Anterior cingulate cortex (tissue), 58 donors: ENCODE measurements around the gene ADARB2.

Source experiments
- DNase-seq, 58 donors: peaks; one replicate each; lab custom pipeline; 2025; lab: John Stamatoyannopoulos, UW

ADARB2 gene

DNA sequence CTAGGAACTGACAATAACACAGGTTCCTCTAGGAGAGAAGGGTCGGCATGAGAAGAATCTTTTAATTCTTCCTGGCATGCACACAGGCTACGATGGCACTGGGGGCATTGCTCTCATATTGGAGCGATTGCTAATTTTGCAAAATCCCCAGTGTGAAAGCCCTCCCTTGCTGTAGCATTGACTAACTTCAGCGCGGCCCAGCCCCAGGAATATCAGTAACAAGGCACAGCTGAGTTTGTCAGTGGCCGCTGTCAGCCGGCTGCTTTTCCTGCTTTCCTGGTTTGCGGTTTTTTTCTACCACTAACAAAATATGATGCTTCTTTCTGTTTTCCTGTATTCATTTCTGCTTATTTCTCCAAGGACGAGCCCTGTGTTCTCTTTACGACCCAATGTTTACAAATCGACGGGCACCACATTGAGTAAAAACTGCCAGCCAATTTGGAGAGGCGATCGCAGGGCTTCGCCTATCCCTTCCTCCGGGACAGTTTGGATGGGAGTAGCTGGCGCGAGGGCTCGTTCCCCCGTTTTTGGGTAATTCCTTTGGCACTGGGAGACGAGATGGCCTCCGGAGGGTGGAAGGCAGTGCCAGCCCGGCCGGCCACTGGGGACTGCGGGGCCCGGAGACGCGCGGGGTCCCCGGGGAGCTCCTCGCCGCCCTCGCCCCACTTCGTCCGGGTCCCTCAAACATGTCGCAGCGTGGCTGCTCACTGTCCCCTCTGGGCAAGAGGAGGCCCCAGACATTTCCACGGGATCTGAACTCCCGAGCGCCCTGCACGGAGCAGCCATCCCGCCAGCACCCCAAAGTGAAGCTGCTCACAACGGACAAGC lies 967 bp downstream of the ADARB2 start:
- peak in 1 of 58 donors; percentile 19 for DNase-seq

DNA sequence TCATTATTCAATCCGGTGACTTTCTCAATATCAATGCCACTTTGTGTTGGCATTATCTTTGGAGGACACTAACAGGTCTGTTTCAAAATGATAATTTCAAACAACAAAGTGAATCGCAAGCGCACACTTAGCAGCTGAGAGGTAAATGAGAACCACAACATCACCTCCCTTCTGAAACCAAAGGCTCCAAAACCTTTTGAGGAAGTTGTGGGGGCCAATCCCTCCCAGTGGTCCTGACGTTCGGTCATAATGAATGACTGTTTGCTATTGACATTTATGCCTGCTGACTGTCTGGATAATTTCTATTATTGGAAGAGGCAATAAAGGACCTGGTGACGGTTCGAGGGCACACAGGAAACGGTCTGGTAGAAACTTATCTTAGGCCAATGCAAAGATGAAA lies 1.8 kb downstream of the ADARB2 start:
- no peak for DNase-seq

DNA sequence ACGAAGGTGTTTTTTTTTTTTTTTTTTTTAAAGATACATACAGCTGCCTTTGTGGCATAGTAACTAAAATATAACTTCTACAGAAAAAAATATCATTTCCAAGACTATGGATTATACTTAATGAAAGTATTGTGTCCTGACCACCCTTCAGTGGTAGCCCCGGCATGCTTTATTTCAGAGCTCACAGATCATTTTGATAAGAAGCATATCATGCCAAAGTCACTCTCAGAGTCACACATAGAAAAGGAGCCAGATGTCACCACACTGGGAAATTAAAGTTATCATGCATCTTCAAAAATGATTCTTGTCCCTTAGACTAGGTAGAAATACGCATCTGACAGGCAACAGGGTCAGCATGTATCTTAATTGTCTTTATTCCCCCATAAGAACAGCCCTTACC lies 3.0 kb downstream of the ADARB2 start:
- no peak for DNase-seq

DNA sequence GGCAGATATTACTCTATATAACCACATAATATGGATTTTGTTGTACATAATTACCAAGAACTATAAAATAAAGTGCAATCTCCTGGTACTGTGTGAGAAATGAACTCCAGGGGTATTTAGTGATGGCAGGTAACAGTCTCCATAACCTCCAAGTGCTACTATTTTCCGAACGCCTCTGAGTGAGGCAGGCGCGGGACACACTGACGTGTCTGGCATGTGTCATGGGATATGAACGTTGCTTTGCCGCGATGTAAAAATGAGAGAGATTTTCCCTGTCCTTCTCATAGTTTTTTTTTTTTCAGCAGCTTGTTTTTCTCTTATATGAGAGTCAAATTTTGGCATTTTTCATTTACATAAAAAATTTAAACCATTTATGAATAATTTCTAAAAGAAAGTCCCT lies 3.6 kb downstream of the ADARB2 start:
- DNase-seq, result no peak

DNA sequence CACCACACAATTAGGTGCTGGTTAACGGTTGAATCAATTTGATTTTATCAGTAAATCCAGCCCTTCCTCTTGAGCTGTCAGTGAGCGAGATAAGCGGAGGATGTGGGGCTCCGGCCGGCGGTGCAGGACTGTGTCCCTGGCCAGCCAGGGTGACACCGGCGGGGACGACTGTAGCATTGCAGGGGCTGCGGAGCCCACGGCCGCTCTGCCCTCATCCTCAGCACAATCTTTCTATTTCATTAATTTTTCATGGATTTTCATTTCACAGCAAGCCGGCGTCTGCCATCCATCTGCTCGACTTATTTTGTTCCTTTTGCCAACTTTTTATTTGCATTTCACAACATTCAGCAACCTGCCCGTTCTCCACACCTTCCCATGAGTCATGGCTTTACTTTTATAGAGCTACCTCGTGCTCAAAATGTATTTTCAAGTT lies 4.7 kb downstream of the ADARB2 start:
- no peak for DNase-seq

DNA sequence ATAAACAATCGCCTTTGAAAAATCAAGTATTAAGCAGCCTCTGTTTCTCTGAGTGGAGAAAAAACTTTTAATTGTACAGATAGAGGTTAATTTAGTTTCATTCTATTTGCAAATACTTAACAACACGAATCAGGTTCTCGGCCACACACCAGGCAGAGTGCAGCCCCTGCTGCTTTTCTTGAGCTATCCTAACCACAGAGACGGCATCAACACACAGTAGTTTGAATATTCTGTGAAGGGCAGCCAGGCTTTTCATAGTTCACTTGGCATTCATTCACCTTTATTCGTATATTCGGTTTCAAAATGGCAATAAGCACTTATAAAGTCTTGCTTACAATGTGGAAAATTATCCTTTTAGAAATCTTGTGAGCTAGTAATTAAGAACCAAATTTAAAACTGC lies 5.7 kb downstream of the ADARB2 start:
- no peak for DNase-seq

DNA sequence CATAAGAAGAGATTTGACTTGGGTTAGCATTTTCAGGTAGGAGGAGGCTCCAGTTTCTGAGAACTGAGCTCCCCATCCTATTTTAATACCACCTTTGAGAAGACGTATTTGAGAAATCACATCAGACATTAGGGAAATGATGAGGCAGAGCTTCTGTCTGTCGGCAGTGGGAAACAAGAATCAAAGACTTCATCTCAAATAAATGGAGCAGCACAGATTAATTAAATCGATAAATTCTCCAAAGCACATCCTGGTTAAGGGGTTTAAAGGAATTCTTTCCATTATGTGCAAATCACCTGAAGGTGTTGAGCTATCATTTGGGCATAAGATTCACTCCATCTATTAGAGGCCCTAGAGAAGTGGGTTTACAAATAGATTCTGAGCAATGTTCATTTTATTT lies 7.6 kb downstream of the ADARB2 start:
- no peak for DNase-seq

DNA sequence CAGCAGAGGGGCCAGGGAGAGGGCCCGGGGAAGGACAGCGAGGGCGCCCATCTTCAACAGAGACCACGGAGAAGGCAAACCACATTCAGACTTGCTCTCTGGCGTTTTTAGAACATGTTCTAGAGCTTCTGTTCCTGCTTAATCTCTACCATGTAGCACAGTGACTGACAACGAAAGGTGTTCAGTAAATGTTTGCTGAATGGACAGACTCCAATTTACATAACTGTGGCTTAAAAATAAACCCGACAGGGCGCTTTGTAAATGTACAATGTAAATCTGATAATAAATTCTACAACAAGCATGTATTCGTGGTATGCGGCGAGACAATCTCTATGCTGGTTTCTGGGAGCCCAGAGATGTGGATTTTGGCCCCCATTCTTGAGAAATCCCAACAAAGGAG lies 10.5 kb downstream of the ADARB2 start:
- DNase-seq, result no peak

DNA sequence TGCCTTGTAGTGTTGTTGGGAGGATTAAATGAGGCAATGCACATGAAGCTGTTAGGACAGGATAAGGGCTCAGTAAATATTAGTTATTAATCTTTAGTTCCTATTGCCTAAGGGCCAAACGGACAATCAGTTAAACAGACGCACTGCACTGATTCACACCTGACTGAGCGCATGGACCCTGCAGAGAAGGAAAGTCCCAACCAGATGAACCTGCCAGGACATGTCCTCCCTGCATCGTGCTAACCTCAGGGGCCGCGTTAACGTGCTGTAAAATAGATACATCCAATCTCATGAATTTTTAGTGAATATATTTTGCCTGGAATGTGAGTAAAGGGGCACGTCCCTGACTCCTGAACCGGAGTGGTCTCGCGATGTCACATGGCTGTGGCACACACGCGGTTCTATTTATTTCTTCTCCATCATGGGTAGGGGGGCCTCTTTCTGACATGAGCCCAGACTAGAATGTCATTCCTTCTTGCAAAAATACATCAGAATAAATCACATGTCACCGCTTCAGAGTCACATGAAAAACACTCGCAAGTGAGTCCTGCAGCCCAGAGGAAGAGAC lies 12.3 kb downstream of the ADARB2 start:
- DNase-seq, result no peak

DNA sequence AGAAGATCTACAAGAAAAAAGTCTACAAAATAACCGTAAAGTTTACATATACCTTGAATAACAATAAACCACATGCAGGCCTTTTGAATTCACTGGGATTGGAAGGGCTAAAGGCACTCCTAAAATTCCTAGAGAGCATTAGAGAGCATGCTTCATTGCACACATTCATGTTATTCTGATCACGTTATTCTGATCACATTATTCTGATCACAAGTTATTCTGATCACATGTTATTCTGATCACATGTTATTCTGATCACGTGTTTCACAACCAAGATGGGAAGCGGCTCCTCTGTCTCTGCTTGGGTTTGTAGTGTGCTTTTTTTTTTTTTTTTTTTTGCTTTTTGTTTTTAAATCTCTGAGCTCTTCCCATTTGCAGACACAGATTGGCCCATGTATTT lies 20.5 kb downstream of the ADARB2 start:
- DNase-seq, result no peak

DNA sequence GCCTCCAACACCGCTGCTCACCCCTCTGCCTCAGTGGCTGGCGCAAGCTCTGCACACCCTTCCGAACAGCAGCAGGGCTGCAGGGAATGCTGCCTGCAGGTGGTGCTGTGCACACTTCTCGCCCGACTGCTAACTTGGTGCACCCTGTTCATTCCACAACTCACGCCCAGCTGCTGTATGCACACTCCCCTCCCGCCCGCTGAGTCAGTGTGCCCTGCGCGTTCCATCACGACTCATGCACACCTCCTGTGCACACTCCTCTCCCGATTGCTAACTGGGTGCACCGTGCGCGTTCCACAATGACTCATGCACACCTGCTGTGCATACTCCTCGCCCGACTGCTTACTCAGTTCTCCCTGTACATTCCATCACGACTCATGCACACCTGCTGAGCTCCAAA lies 21.5 kb downstream of the ADARB2 start:
- DNase-seq, result no peak

DNA sequence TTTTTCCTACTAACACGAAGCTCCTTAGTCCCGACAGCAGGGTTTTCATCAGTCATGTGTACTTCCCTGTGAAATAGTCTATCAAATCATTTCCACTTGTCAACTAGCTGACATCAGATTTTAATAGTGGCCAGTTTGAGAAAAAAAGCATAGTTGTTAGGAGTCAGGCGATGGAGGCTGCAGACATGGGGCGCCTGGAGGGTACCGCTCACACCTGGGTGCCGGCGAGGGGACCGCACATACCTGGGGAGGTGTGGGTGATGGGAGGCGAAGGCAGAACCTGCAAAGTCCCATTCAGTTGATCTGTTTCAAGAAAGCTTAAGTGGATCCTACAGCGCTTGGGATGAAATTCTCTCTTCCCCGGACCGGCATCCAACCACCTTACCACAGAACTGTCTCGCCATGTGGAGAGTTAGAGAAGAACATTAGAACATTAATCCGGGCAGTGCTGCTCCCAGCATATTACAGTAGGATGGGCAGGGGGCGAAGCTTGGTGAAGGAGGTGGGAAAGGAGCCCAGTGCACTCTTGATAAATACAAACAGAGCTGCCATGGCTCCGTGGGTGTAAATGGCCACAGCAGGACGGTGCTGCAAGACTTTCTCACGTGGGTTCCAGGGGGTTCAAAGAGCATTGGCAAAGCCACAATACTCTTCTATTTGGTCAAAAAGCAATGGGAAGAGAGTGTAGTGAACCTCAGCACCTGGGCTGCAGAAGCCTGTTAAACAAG lies 24.2 kb downstream of the ADARB2 start:
- DNase-seq, result no peak

DNA sequence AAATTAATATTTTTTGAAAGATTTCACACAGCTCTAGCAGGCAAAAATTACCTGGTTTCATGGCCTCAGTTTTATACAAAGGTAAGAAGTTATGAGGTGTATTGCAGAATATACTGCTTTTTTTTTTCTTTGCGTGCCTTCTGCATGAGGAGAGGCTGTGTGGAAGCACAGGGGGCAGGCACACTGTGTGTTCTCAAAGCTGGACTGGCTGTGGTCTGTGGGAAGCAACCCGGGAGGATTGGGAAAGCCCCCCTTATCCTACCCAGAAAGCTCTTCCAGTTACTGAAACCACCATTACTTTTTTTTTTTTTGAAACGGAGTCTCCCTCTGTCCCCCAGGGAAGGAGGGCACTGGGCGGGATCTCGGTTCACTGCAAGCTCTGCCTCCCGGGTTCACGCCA lies 25.0 kb downstream of the ADARB2 start:
- DNase-seq, result no peak

DNA sequence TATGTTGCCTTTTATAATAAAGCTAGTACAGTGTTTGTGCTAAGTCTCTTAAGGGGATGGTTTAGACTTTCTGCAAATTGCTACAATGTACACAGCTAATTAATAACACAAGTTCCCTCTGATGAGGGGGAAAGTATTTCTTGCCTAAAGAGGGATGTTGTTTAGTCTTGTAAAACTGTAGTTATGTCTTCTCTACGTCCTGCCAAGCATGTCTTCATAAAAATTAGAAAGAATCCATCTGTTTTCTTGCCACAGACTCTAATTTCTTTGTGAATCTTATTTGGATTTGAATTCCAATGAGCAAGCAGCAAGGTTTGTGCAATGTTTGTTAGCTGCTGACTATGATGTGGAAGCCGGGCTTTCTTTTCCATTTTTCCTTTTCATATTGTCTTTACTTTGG lies 28.2 kb downstream of the ADARB2 start:
- no peak for DNase-seq

DNA sequence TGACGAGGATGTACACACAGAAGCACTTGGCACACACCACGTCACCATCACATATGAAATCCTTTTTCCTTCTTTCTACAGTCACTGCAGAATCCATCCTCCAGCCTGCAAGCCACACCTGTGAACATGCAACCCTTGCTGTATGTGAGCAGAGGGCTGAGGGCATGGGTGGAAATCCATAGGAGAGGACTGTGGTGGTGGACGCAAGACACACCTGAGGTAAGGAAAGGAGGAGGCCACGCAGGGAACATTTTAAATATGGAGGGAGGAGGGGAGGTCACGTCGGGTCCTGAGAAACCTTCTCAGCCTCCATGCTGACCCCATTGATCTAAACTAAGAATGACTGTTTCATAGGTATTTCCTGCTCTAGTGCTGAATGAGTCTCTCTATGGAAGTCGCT lies 28.6 kb downstream of the ADARB2 start:
- no peak for DNase-seq

DNA sequence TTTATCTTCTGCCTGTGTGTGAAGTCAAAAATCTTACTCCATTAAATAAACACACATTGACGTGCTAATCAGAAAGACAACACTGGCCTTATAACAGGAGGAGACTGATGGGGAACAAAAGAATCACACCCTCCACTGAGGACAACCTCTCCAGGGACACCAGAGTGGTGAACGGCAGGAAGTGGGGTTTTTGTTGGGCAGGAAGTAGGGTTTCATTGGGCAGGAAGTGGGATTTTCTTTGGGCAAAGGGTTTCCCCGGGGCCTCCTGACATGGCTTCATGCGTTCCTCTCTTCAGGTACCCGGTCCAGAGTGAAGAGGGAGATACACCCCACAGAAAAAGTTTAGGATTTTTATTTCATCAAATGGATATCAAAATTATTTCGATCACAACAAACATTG lies 30.6 kb downstream of the ADARB2 start:
- no peak for DNase-seq

DNA sequence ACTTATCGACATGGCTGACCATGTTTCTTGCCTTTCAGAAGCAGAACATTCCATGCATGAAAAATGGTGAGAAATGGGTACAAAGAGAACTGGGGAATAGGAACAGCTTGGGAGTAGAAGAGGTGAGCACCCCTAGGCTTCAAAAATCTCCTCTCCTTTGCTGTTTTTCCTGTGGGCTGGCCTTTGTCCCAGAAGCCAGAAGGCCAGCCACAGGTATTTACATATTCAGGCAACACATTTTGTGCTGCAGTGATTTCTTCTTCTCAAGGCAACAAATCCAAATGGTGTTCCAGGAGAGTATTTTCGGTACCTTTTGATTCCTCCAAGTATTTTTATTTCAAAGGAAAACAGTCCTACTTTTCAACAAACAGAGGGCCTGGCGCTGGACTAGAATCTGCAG lies 31.1 kb downstream of the ADARB2 start:
- no peak for DNase-seq

DNA sequence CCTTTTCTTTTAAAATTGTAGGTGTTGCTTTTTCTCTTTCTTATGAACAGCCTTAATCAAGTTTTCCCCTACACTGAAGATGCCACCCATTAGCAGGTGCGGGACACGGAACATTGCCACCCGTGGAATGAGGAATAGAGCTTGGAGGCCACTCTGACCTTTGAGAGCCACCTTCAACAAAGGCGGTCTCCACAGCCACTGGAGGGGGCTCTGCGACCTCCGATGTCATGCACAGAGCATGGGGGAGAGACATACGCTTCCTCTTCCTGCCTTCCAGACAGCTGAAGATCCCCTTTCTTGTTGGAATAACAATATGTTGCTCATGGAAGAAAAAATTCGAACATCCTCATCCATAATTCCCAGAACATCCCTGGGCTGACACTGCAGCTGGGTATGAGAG lies 39.1 kb downstream of the ADARB2 start:
- DNase-seq, result no peak

DNA sequence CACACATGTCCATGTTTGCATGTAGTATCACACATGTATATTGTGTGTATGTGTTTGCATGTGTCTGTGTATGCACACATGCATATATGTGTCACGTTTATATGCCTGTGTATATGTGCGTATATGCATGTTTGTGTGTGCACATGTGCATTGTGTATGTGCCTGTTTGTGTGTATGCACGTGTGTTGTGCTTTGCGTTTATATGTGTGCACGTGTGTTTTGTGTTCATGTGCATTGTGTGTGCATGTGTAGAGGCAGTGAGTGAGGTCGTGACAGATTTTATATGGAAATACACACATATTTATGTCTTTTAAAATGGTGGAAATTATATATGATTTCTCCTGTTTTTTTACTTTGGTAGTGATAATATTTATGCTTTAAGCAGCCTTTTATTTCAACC lies 41.2 kb downstream of the ADARB2 start:
- DNase-seq, result no peak

DNA sequence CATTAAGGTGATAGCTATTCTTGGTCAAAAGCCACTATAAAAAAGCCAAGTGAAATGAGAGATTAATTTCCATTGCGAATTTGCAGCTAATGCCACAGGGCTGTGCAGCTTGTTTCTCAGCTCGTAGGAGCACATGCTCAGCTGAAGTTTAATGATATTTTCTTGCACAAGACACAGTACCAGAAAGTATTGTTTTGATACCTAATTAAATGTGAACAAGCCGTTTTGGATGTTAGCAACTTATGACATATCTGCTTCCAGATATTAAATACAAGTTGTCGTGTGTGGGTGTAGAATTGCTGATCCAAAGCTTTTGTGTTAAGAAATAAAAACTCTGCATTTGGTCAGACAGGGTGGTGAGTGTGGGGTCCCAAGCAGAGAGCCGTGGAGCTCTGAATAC lies 47.2 kb downstream of the ADARB2 start:
- DNase-seq, result no peak

DNA sequence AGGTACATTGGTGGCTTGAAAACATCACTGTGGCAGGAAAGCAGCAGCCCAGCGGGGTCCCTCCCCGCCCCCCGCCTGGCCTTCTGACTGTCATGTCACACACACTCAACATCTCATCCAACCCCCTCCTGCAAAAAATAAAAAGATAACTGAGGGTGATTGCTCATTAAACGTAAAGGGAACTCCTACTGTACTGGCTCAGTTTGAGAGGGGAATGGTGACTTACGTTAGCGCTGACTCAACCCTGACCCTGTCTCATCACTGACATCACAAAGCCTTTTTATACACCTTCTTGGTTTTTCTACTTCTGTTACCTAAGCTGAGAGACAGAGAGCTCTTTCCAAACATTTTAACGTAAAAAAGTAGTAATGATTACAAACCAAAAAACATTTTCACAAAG lies 48.8 kb downstream of the ADARB2 start:
- DNase-seq, result no peak

DNA sequence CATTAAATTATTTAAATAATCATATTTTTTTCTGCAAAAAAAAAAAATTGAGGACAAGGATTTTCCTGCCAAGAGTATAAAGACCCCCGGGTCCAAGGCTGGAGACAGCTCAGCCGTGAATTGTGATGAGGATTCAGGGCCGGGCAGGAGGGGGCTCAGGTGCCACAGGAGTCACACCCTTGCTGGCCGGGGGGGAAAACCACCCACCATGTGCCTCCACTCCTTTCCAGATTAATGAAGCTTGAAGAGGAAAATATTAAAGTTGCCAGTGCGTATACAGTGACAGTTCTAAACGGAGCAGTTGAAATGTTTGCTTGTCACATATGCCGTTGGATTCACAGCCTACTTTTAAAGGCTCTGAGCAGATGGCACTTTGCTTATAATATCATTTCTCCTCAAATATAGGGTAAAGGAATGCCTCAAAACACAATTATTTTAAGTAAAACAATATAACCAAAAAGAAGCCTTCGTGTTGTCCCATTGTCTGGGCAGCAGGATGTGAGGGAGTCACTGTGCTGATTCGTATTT lies 49.6 kb downstream of the ADARB2 start:
- no peak for DNase-seq
